ENCODE measurements around the gene CAMSAP3. TPM values are rescaled to one million over a fixed set of nuclear protein-coding genes. Genes with fewer than 3 reads are reported as not detected.

Gene CAMSAP3
- polyA plus RNA-seq, 2 of the 4 experiments (the other 2 are of a cell fraction) = 1.3 to 3.6 TPM

- ATAC-seq (peak; percentile 40 to 72; a peak in 3 of 6 replicates), FAIRE-seq (no peak), DNase-seq (ENCODE audit: low read depth in 1 of 2, low spot score in 1 of 2) (peak in 1 of 2 experiments; percentile 62)
- Histone ChIP-seq H3K4me2 (no peak overlapping the region), H3K4me1 (no peaks in the 10 kb centered on the region), H3K9me3 (no peaks in the 10 kb centered on the region), H3K27ac (no peak overlapping the region), H3K4me3 (no peak overlapping the region)
- ChIA-PET CTCF (interaction anchor here (0.8 to 1.1 kb wide), 2 partner anchors 17 to 281 kb away, joined by 3 read pairs; no protein-coding TSS in a partner anchor), POLR2A (no interaction called here)
- WGBS (ENCODE audit: missing lambda C conversion rate) = 89% methylated on average over 13 of the region's 51 CpGs
- TF ChIP-seq PHF8 (IDR thresholded peaks at IDR 0.05; ENCODE audit: borderline replicate concordance, low read depth) (no peak), NPAS2 (CRISPR knock-in tag; IDR thresholded peaks at IDR 0.05; ENCODE audit: borderline replicate concordance) (no peak), HEYL (CRISPR knock-in tag; IDR thresholded peaks at IDR 0.05) (no peak), RNF2 (IDR thresholded peaks at IDR 0.05; ENCODE audit: borderline replicate concordance, low read depth) (no peak), USF2 (IDR thresholded peaks at IDR 0.05) (no peak), E2F6 (IDR thresholded peaks at IDR 0.05; ENCODE audit: borderline replicate concordance, low read depth) (no peak)
Measured at GRCh38 chr19:7550987-7551761, 44.5 kb upstream of the CAMSAP3 start.

DNA sequence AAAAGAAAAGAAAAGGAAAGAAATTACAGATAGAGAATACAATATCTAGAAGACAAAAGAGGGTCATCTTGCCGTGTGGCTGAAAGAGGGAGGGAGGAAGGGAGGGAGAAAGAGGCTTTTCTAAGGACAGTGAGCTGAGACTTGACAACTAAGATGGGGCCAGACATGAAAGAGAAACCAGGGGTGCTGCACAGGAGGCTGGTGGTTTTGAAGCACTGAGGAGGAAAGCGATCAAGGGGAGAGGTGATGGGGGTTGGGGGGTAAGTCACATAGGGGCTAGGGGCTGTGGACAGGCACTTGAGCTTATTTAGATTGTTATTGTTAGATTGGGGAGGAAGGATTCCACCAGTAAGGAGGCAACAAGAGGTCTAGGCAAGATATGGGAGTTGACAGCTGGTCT lies 42.9 kb upstream of the CAMSAP3 start:
- no peak overlapping the region for H3K4me2 ChIP-seq
- WGBS (ENCODE audit: missing lambda C conversion rate) = 42% methylated on average over 2 of the region's 2 CpGs
- ATAC-seq = no peak
- POLR2A ChIA-PET = no interaction called here
- no peak overlapping the region for H3K4me3 ChIP-seq
- no peak for DNase-seq (ENCODE audit: low read depth in 1 of 2, low spot score in 1 of 2)
- CTCF ChIA-PET = interaction anchor here (1.6 kb wide), 1 partner anchor 15 kb away, joined by 3 read pairs; no protein-coding TSS in a partner anchor
- TF ChIP-seq NFE2L2 (conservative IDR thresholded peaks at IDR 0.05; ENCODE audit: low read length) (no peak), REST (IDR thresholded peaks at IDR 0.05) (no peak)
- no peak for FAIRE-seq
- H3K9me3 ChIP-seq = no peaks in the 10 kb centered on the region
- H3K4me1 ChIP-seq = no peaks in the 10 kb centered on the region
- H3K27ac ChIP-seq = no peak overlapping the region

DNA sequence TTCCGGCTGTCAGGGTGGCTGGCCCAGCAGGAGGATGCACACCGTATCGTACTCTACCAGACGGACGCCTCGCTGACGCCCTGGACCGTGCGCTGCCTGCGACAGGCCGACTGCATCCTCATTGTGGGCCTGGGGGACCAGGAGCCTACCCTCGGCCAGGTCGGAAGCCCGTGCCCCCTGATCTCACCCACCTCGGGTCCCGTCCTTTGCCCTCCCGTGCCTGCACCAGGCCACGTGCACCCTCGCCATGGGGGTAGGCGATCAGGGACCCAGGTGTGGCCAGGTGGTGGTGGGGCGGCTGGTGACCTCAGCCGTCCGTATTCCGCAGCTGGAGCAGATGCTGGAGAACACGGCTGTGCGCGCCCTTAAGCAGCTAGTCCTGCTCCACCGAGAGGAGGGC lies 41.1 kb upstream of the CAMSAP3 start:
- WGBS (ENCODE audit: missing lambda C conversion rate) = 93% methylated on average over 3 of the region's 28 CpGs
- Histone ChIP-seq H3K4me3 (no peak overlapping the region), H3K27ac (no peak overlapping the region), H3K4me2 (no peak overlapping the region), H3K9me3 (no peaks in the 10 kb centered on the region), H3K4me1 (no peaks in the 10 kb centered on the region)
- ATAC-seq = no peak
- POLR2A ChIA-PET = no interaction called here
- CTCF ChIA-PET = interaction anchor here (0.9 to 2.0 kb wide), 3 partner anchors 14 to 246 kb away, joined by 3 to 8 read pairs (median 5); partner anchors contain the start of gene TRAPPC5
- DNase-seq (ENCODE audit: low read depth in 1 of 2, low spot score in 1 of 2) = no peak
- TF ChIP-seq EHF (CRISPR knock-in tag; IDR thresholded peaks at IDR 0.05) (no peak), FOSB (CRISPR knock-in tag; IDR thresholded peaks at IDR 0.05) (no peak), NFE2L2 (conservative IDR thresholded peaks at IDR 0.05; ENCODE audit: low read length) (no peak), JUNB (IDR thresholded peaks at IDR 0.05) (no peak), GATA3 (IDR thresholded peaks at IDR 0.05; ENCODE audit: borderline replicate concordance) (no peak), KDM1A (IDR thresholded peaks at IDR 0.05; ENCODE audit: low read depth) (no peak), E2F6 (IDR thresholded peaks at IDR 0.05; ENCODE audit: borderline replicate concordance, low read depth) (no peak), POLR2A (IDR thresholded peaks at IDR 0.05; ENCODE audit: low read length) (no peak), CHD4 (IDR thresholded peaks at IDR 0.05; ENCODE audit: borderline replicate concordance) (no peak), FOSL2 (IDR thresholded peaks at IDR 0.05) (no peak), FOSL2 (CRISPR knock-in tag; IDR thresholded peaks at IDR 0.05) (no peak), BHLHE40 (IDR thresholded peaks at IDR 0.05; ENCODE audit: low read depth, low read length) (no peak), ZNF302 (CRISPR knock-in tag; IDR thresholded peaks at IDR 0.05) (no peak), MYC (IDR thresholded peaks at IDR 0.05; ENCODE audit: borderline replicate concordance, low read length) (no peak), FOXS1 (CRISPR knock-in tag; IDR thresholded peaks at IDR 0.05) (no peak), KDM5A (IDR thresholded peaks at IDR 0.05) (no peak), RARB (CRISPR knock-in tag; IDR thresholded peaks at IDR 0.05) (no peak)
- TF ChIP-seq, protein P1, sequence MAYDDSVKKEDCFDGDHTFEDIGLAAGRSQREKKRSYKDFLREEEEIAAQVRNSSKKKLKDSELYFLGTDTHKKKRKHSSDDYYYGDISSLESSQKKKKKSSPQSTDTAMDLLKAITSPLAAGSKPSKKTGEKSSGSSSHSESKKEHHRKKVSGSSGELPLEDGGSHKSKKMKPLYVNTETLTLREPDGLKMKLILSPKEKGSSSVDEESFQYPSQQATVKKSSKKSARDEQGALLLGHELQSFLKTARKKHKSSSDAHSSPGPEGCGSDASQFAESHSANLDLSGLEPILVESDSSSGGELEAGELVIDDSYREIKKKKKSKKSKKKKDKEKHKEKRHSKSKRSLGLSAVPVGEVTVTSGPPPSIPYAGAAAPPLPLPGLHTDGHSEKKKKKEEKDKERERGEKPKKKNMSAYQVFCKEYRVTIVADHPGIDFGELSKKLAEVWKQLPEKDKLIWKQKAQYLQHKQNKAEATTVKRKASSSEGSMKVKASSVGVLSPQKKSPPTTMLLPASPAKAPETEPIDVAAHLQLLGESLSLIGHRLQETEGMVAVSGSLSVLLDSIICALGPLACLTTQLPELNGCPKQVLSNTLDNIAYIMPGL (CRISPR knock-in tag; IDR thresholded peaks at IDR 0.05; ENCODE audit: borderline replicate concordance) = no peak
- TF ChIP-seq, protein P2, sequence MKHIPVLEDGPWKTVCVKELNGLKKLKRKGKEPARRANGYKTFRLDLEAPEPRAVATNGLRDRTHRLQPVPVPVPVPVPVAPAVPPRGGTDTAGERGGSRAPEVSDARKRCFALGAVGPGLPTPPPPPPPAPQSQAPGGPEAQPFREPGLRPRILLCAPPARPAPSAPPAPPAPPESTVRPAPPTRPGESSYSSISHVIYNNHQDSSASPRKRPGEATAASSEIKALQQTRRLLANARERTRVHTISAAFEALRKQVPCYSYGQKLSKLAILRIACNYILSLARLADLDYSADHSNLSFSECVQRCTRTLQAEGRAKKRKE (CRISPR knock-in tag; IDR thresholded peaks at IDR 0.05; ENCODE audit: low read depth) = no peak
- FAIRE-seq = no peak
